Medulla oblongata (tissue), 1 donor: Measurements from ENCODE around the gene STRA6.

Source experiments
- DNase-seq: peaks from one replicate; pipeline ENCODE4 v3.0.0-alpha.2; 2015; ENCODE audit errors: extremely low spot score

STRA6 gene

DNA sequence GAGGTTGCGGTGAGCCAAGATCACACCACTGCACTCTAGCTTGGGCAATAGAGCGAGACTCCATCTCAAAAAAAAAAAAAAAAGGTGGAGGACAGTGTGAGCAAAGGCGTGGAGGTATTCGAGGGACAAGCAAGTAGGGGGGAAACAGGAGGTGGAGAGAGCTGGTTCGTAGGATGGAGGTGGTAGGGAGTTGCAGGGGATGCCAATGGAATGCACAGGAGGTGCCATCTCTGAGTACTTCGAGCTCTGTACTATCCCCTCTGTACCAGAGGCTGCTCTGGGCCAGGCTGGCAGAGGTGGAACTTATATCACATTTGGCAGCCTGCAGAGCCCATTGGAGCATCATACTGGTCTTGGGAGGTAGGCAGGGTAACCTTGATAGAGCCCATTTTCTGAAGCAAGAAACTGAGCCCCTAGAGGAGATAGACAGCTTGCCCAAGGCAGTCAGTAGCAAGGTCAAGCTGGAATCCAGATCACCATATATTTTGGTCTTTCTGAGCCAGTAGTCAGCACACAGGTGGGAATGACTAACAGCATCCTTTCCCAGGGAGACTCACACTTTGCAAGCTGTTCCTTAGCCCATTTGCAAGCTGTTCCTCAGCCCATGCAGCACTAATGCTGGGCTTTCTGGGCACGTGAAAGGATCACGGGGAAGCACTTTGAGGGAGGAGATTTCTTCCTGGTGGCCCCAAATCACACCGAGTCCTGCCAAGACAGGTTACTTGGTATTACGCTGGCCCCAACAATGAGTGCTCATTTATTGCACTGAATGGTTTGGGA is 24.4 kb upstream of the STRA6 start:
- no peak for DNase-seq

- DNase-seq: no peak
These were observed 23.3 kb upstream of the STRA6 start for GRCh38 chr15:74225928-74226327.

DNA sequence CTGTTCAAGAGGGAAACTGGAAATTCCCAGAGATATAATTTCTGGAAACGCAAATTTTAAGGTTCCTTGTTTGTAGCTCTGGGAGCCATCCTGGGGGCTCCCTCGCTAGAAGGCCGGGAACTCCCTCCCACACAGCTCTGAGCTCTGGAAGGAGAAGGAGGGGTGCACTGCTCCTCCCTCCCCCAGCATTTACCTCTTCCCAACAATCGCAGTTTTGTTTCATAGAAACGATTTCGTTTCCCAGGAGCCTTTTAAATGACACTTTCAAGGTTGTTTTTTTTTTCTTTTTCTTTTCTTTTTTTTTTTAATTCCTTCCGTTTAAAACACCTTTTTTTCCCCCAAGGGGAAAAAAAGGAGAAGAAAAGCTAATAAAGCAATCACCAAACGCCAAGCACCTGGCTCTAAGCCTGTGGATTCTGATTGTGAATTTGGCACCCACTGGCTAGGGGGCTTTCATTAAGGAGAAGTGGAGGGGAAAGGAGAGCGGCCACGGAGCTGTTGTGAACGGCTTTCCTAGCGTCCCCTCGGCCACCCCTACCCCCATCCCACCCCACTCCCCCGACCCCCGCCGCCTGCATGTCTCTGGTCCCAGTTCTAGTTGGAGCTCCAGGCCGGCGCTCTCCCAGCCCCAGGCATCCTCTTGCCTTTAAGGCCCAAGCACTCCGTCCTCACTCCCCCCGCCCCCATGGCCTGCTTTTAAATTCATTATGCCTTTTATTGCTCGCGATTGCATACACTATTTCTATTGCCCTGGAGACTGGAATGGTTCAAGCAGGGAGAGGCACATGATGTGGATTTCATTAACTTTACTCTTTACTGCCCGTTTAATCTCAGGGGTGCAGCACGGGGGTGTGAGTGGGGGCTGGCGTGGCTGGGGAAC is 19.9 kb upstream of the STRA6 start:
- peak; percentile 18 for DNase-seq

DNA sequence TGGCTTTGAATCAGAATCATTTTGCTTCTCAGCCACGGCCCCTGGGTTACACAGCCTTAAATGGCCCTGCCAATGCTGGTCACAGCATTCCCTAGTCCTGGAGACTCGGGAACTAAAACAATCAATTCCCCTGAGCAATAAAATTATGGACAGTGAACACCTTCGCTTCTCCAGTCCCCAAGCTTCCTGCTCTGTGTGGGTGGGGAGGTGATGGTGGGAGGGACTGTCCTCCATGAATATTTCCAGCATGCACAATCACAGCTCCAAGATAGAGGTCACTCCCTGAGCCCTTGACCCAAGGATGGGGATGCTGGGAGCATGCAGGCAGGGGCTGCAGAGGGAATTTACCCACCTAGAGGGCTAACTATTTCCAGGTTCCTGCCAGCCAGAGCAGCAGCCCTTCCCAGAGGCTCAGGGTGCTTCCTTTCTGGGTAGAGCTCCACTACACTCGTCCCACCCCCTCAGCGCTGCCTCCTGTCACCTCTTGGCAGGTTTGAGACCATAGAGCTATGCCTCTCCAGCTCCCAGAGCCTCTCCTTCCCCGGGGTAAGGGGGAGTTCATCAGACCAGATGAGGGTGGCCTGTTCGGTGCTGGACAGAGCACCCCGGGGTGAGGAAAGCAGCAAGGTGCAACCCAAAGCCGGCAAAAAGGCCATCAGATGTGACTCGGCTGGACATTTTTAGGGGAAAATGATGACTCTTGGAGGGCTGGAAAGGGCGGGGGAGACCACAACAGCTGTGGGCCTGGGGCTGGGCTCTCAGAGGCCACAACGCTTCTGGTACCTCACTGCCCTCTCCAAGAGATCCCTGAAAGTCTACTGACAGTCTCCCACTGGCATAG is 19.0 kb upstream of the STRA6 start:
- no peak for DNase-seq

- no peak for DNase-seq
These were observed 18.1 kb upstream of the STRA6 start for GRCh38 chr15:74220475-74221248.

GRCh38 chr15:74217907-74218885 is 15.6 kb upstream of the STRA6 start:
- DNase-seq: no peak

DNA sequence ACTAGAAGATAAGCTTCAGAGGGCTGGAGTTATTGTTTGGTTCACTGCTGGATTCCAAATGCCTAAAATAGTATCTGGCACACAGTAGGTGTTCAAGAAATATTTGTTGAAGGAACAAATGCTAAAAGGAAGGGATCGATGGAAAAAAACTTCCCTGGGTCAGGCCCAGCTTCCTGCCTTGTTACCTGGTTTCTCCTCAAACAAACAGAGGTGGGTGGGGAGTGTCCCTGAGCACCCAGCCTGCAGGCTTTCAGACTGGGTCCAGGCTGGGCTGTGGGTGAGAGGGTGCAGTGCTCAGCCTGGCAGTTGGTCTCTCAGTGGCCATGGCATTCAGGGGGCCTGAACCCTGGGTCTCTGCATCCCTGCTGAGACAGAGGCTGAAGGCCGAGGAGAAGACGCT is 14.4 kb upstream of the STRA6 start:
- no peak for DNase-seq

- DNase-seq: no peak
These were observed 13.4 kb upstream of the STRA6 start for GRCh38 chr15:74215958-74216357.

DNA sequence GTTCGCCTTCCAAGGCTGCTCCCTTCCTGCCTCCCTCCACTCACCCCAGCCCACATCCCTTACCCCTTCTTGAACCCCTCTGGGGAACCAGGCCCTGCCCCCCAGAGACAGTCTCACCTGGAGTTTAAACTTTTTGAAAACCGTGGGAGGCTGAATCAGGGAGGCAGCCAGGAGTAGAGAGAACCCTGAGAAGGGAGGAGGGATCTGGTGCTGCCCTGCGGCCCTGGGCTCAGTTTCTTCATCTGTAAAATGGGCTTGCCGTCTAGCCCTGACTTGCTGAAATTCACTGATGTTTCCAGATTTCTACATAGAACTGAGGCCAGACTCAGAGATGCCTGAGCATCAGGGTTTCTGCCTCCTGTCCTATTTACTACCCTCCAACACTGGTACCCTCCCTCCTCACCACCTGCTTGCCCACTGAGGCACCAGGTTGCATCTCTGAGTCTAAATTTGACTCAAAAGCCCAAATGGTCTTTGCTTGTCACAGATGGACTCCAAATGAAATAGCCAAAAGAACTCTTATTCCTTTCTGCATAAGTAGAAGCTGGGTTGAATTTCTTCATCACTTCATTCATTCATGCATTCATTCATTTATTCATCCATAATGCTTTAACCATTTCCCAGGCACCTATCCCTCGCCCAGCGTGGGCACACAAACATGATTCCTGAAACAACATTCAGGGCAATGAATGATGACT is 11.9 kb upstream of the STRA6 start:
- no peak for DNase-seq

GRCh38 chr15:74213858-74214284 is 11.3 kb upstream of the STRA6 start:
- DNase-seq: no peak

GRCh38 chr15:74212494-74212893 is 9.9 kb upstream of the STRA6 start:
- no peak for DNase-seq

DNA sequence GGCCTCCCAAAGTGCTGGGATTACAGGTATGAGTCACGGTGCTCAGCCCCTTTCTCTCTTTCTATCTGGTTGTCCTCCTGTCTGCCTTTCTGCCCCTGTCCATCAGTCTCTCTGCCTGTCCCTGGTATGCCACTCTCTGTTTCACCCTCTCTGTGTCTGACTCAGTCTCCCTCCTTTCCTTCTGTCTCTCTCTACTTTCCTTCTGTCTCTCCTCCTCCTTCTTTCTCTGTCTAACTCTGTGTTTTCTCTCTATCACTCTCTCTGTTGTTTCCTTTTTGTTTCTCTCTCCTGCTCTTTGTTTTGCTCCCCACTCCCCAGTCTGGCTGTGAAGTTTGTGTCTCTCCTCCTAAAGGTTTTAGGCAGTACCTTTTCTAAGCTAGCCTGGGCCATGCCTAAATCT is 9.1 kb upstream of the STRA6 start:
- DNase-seq: no peak

DNA sequence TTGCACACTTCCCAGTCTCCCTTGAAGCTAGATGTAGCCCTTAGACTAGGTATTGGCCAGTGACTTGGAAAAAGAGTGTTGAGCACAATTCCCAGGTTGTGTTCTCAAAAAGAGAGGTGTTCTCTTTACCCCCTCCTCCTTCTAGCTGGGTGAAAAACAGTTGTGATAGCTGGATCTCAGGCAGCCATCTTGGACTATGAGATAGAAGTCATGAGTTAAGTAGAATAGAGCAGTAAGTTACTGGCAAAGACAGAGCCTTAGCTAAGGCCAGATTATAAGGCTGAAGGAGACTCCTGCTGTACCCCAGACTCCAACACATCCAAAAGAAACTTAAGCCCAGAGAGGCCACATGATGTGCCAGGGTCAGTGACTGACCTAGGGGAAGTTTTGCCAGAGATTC is 8.1 kb upstream of the STRA6 start:
- DNase-seq: no peak

DNA sequence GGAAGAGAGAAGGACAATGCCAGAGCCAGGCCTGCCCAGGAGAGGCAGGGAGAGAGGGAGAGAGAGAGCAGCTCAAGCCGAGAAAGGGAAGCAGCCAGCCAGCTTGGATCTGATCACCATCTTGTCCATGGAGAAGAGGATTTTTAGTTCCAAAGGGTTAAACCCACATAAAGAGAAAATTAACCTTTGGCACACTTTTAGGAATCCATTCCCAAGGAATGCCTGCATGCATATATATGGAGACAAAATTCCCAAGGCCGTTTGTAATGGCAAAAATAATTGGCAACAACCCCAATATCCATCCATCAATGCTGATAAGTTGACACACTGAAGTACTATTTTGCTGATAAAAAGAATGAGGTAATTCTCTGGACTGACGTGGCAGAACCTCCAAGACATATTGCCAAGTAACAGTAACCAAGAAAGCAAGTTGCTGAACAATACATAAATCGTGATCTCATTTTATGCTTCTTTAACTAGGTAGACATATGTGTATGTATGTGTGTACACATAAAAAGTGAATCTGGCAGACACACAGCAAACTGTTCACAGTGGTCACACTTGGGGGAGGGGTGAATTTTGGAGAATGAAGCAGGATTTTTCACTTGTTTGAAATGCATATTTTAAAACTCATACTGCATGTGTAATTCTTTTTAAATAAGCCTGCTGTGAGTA is 7.5 kb upstream of the STRA6 start:
- DNase-seq: no peak

GRCh38 chr15:74209560-74209958 is 7.0 kb upstream of the STRA6 start:
- DNase-seq: no peak

DNA sequence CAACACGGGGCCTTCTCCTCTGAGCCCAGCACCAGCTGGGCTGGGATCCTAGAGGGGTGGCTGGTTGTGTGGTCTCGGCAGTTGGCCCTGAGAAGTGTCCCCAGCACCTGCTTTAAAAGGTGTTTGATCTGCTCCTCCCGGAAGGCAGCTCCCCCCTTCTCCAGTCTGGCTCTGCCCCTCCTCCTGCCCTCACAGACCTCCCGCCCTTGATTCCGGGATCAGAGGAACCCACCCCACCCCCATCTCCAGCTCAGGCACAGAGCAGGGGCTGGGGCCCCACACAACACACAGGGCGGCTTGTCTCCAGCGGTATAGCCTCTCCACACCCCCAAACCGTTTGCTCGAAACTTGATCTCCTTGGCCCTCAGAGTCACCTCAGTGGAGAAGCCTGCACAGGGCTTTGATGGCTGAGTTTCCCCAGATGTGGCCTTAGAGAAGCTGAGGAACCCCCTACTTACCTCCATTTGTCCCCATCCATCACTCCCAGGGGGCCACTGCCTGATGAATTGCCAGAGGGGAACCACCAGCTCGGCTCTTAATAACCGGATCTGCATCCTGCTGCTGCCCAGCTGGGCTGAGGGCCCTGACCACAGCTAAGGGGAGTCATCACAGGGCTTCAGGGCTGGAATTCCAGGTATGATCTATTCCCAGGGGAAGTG is 6.4 kb upstream of the STRA6 start:
- no peak for DNase-seq

- no peak for DNase-seq
These were observed 5.9 kb upstream of the STRA6 start for GRCh38 chr15:74208496-74208895.

- DNase-seq: no peak
These were observed 5.3 kb upstream of the STRA6 start for GRCh38 chr15:74207652-74208440.
